Activated CD8-positive, alpha-beta memory T cell treated with anti-CD3 and anti-CD28 coated beads for 36 hours (primary cell): Measurements from ENCODE around the gene GOLT1B. TPM values are rescaled to one million over a fixed set of nuclear protein-coding genes. Genes with fewer than 3 reads are reported as not detected.
"Not testable (repeated sequence)": the region's sequence is repeated elsewhere in the genome, so short reads cannot be mapped to it uniquely, and the experiment has no call there.

Source experiments
- CTCF ChIA-PET: fragments of 350-600 bp; sonication (Branson Sonifier 250); formaldehyde crosslinking; loops from one replicate; lab custom pipeline; 2021; ENCODE audit warnings: antibody characterized with exemption; lab: Charles Lee
- POLR2A ChIA-PET: fragments of 350-600 bp; sonication (Branson Sonifier 250); formaldehyde crosslinking; loops from one replicate; lab custom pipeline; 2021; ENCODE audit warnings: antibody characterized with exemption; lab: Charles Lee
- total RNA-seq, 2 experiments: library from RNA; stranded (reverse); gene quantifications; one replicate each; pipeline ENCODE4 v1.2.3, GENCODE V29; 2021

GOLT1B gene
- total RNA-seq: 10 to 100 TPM; 43.0 to 46.3 TPM

GRCh38 chr12:21501258-21502163 lies at the start of gene GOLT1B, which contains the start of gene RECQL:
TSS of gene GOLT1B (plus strand) at chr12:21501789. CDS start at chr12:21501924, 135 bp downstream.
TSS of gene RECQL (minus strand) at chr12:21501635. CDS start at chr12:21499570, 2,065 bp downstream.
- ChIA-PET CTCF (interaction anchor here (0.8 to 1.6 kb wide), 5 partner anchors 9 to 182 kb away, joined by 3 to 4 read pairs (median 3); no protein-coding TSS in a partner anchor), POLR2A (interaction anchor here (0.6 to 2.5 kb wide), 5 partner anchors 26 to 179 kb away, joined by 4 to 19 read pairs (median 5); partner anchors contain the start of genes LDHB and PYROXD1)

- ChIA-PET POLR2A (interaction anchor here (1.0 kb wide), 1 partner anchor 16 kb away, joined by 3 read pairs; the partner anchor contains the start of gene PYROXD1), CTCF (no interaction called here)
Measured at GRCh38 chr12:21453312-21453852, 48.2 kb upstream of the GOLT1B start.

GRCh38 chr12:21456291-21456780 lies 45.3 kb upstream of the GOLT1B start:
- ChIA-PET POLR2A (interaction anchor here (1.0 kb wide), 1 partner anchor 19 kb away, joined by 5 read pairs; the partner anchor contains the start of gene PYROXD1), CTCF (interaction anchor here (0.9 kb wide), 1 partner anchor 72 kb away, joined by 3 read pairs; no protein-coding TSS in a partner anchor)

GRCh38 chr12:21459474-21459873 lies 42.1 kb upstream of the GOLT1B start:
- POLR2A ChIA-PET: no interaction called here
- CTCF ChIA-PET: no interaction called here

- CTCF ChIA-PET: interaction anchor here (0.9 kb wide), 1 partner anchor 34 kb away, joined by 3 read pairs; the partner anchor contains the start of genes GOLT1B and RECQL
- POLR2A ChIA-PET: not testable (repeated sequence)
Measured at GRCh38 chr12:21467334-21467733, 34.3 kb upstream of the GOLT1B start.

- POLR2A ChIA-PET: no interaction called here
Measured at GRCh38 chr12:21471294-21471693, 30.3 kb upstream of the GOLT1B start.

GRCh38 chr12:21472197-21472823 lies 29.3 kb upstream of the GOLT1B start:
- ChIA-PET CTCF (no interaction called here), POLR2A (no interaction called here)

More at GRCh38 chr12:21471294-21471693, 30.3 kb upstream of the GOLT1B start:
- CTCF ChIA-PET: no interaction called here

- ChIA-PET POLR2A (no interaction called here), CTCF (no interaction called here)
Measured at GRCh38 chr12:21475552-21475951, 26.0 kb upstream of the GOLT1B start.

GRCh38 chr12:21476949-21477348 lies 24.6 kb upstream of the GOLT1B start:
- CTCF ChIA-PET: no interaction called here
- POLR2A ChIA-PET: interaction anchor here (1.3 kb wide), 1 partner anchor 40 kb away, joined by 3 read pairs; the partner anchor contains the start of gene PYROXD1

GRCh38 chr12:21478756-21479455 lies 22.7 kb upstream of the GOLT1B start:
- CTCF ChIA-PET: no interaction called here
- POLR2A ChIA-PET: no interaction called here

GRCh38 chr12:21483531-21483930 lies 18.1 kb upstream of the GOLT1B start:
- ChIA-PET POLR2A (no interaction called here), CTCF (no interaction called here)

- ChIA-PET CTCF (interaction anchor here (0.6 kb wide), 1 partner anchor 775 kb away, joined by 3 read pairs; no protein-coding TSS in a partner anchor), POLR2A (no interaction called here)
Measured at GRCh38 chr12:21485998-21486397, 15.6 kb upstream of the GOLT1B start.

GRCh38 chr12:21499765-21500164 lies 1.8 kb upstream of the GOLT1B start:
- POLR2A ChIA-PET: interaction anchor here (0.7 to 2.5 kb wide), 2 partner anchors 62 to 1682 kb away, joined by 9 to 11 read pairs; partner anchors contain the start of gene PYROXD1
- CTCF ChIA-PET: interaction anchor here (0.6 kb wide), 1 partner anchor 835 kb away, joined by 3 read pairs; no protein-coding TSS in a partner anchor

GRCh38 chr12:21500786-21501257 lies 767 bp upstream of the GOLT1B start:
- CTCF ChIA-PET: interaction anchor here (0.8 to 1.6 kb wide), 4 partner anchors 9 to 181 kb away, joined by 3 to 4 read pairs (median 4); no protein-coding TSS in a partner anchor
- POLR2A ChIA-PET: interaction anchor here (0.6 to 2.5 kb wide), 4 partner anchors 63 to 179 kb away, joined by 4 to 19 read pairs (median 8); partner anchors contain the start of genes LDHB and PYROXD1

GRCh38 chr12:21502164-21502496 lies 541 bp downstream of the GOLT1B start:
- POLR2A ChIA-PET: interaction anchor here (1.3 to 2.5 kb wide), 3 partner anchors 25 to 156 kb away, joined by 5 to 19 read pairs (median 11); partner anchors contain the start of genes LDHB and PYROXD1
- CTCF ChIA-PET: interaction anchor here (1.3 to 1.6 kb wide), 2 partner anchors 10 to 35 kb away, joined by 4 read pairs; no protein-coding TSS in a partner anchor

- ChIA-PET POLR2A (interaction anchor here (2.3 kb wide), 1 partner anchor 155 kb away, joined by 19 read pairs; the partner anchor contains the start of gene LDHB), CTCF (no interaction called here)
Measured at GRCh38 chr12:21502872-21503271, 1.3 kb downstream of the GOLT1B start.

GRCh38 chr12:21505888-21506287 lies 4.3 kb downstream of the GOLT1B start:
- ChIA-PET POLR2A (no interaction called here), CTCF (interaction anchor here (1.2 kb wide), 1 partner anchor 152 kb away, joined by 3 read pairs; the partner anchor contains the start of gene LDHB)

- POLR2A ChIA-PET: no interaction called here
Measured at GRCh38 chr12:21507849-21508248, 6.3 kb downstream of the GOLT1B start.

More at GRCh38 chr12:21507849-21508248, 6.3 kb downstream of the GOLT1B start:
- CTCF ChIA-PET: no interaction called here
